ENCODE results near the gene BDNF. TPM values are rescaled to one million over a fixed set of nuclear protein-coding genes. Genes with fewer than 3 reads are reported as not detected.

BDNF gene
- total and polyA plus RNA-seq, 2 of the 8 experiments (the other 6 are each of a cell fraction or from before 2014, with no cell fraction given) = 2.4 to 5.4 TPM

DNA sequence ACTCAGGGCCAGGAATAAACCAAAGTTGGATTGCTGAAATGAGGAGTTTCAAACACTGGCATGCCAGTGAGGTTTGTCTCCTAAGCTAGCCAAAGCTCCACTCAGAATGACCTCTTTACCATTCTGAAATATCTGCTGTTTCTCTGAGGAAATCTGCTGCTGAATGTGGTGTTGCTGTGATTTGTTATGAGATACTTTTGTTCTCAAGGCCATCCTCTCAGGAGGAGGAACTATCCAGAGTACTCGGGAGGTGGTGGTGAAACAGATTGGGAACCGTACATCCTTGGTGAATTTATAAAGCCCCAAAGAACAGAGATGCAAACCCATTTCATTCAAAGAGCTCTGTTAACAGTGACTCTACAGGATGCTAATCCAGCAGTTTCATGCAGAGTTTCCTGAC is 50.5 kb downstream of the BDNF start:
- FAIRE-seq = no peak
- H2BK120ac ChIP-seq (replicated peaks; ENCODE audit: low read depth, low read length) = no peak overlapping the region
- DNase-seq (ENCODE audit: low read depth in 1 of 2, low spot score in 2 of 2) = no peak
- no peak overlapping the region for H3K4ac ChIP-seq (replicated peaks; ENCODE audit: insufficient read length, low read depth, low read length)
- H3K9ac ChIP-seq (replicated peaks in 1 of 4; ENCODE audit: extremely low read depth in 1 of 4, low read depth in 3 of 4, low read length in 3 of 4) = no peak overlapping the region
- TF ChIP-seq RBBP5 (IDR thresholded peaks at IDR 0.05; ENCODE audit: borderline replicate concordance, low read depth, low read length) = no peak
- TF ChIP-seq, protein P1, sequence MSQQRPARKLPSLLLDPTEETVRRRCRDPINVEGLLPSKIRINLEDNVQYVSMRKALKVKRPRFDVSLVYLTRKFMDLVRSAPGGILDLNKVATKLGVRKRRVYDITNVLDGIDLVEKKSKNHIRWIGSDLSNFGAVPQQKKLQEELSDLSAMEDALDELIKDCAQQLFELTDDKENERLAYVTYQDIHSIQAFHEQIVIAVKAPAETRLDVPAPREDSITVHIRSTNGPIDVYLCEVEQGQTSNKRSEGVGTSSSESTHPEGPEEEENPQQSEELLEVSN (IDR thresholded peaks at IDR 0.05) = no peak
- TF ChIP-seq, protein P2, sequence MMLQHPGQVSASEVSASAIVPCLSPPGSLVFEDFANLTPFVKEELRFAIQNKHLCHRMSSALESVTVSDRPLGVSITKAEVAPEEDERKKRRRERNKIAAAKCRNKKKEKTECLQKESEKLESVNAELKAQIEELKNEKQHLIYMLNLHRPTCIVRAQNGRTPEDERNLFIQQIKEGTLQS (IDR thresholded peaks at IDR 0.05; ENCODE audit: insufficient read depth, low read depth, low read length) = no peak
- H4K8ac ChIP-seq (ENCODE audit: extremely low read depth, insufficient read depth, low read length) = no peak overlapping the region
- no peaks in the 10 kb centered on the region; a peak in 1 of 7 replicates for H3K27me3 ChIP-seq (replicated peaks in 1 of 4; ENCODE audit: control insufficient read depth in 3 of 4, extremely low read depth in 1 of 4, insufficient read depth in 3 of 4, low read length in 3 of 4)
- H3K79me2 ChIP-seq (ENCODE audit: control insufficient read depth in 1 of 2, insufficient read depth in 2 of 2, low read length in 2 of 2) = no peaks in the 10 kb centered on the region
- H2BK15ac ChIP-seq (ENCODE audit: low read length) = no peak overlapping the region
- H3K4me1 ChIP-seq (replicated peaks in 1 of 4; ENCODE audit: control insufficient read depth in 3 of 4, insufficient read depth in 4 of 4, low read length in 3 of 4) = peaks cover 2 to 10% (median 2%) of the 10 kb centered on the region in 4 experiments; a peak in 4 of 7 replicates
- no peak overlapping the region for H4K5ac ChIP-seq (ENCODE audit: insufficient read length, low read depth, low read length)
- H2AFZ ChIP-seq (ENCODE audit: low read length) = no peak overlapping the region
- H2BK5ac ChIP-seq (ENCODE audit: low read depth, low read length) = no peak overlapping the region
- no peak overlapping the region for H3K27ac ChIP-seq (ENCODE audit: low read depth, low read length)
- H3K56ac ChIP-seq (replicated peaks; ENCODE audit: insufficient read length, low read depth, low read length) = no peak overlapping the region
- no peaks in the 10 kb centered on the region for H3K23me2 ChIP-seq (ENCODE audit: low read depth, low read length)
- no peak overlapping the region for H3K18ac ChIP-seq (ENCODE audit: extremely low read depth, low read length)
- H4K20me1 ChIP-seq (replicated peaks in 1 of 2; ENCODE audit: control insufficient read depth in 1 of 2, insufficient read depth in 2 of 2, low read length in 2 of 2) = no peaks in the 10 kb centered on the region
- CTCF ChIA-PET (ENCODE audit: partially characterized antibody) = interaction anchor here (1.0 to 1.7 kb wide), 5 partner anchors 9 to 49 kb away, joined by 3 to 4 read pairs (median 3); no protein-coding TSS in a partner anchor
- peak overlapping the region; percentile 18; the same call in 1 of the 2 replicates for H2BK12ac ChIP-seq (ENCODE audit: low read depth, low read length)
- POLR2A ChIA-PET (ENCODE audit: partially characterized antibody) = interaction anchor here (0.7 to 6.1 kb wide), 8 partner anchors 10 to 136 kb away, joined by 3 to 35 read pairs (median 4); no protein-coding TSS in a partner anchor
- H3K14ac ChIP-seq (ENCODE audit: insufficient read length) = no peak overlapping the region
- H3K4me2 ChIP-seq (ENCODE audit: insufficient read depth in 1 of 2, low read depth in 2 of 2, low read length in 2 of 2) = no peak overlapping the region
- no peak overlapping the region for H2AK5ac ChIP-seq (ENCODE audit: low read depth, low read length)
- H3K79me1 ChIP-seq (ENCODE audit: low read depth, low read length) = no peaks in the 10 kb centered on the region
- H3K36me3 ChIP-seq (ENCODE audit: control insufficient read depth in 2 of 4, insufficient read depth in 4 of 4, low read length in 3 of 4) = no peaks in the 10 kb centered on the region
- 78% methylated on average over 2 of the region's 2 CpGs; no CpG with 5 or more reads in 1 of the 2 experiments for WGBS, 2 experiments (ENCODE audit: extremely low coverage in 1 of 2, insufficient coverage in 1 of 2, insufficient read length in 1 of 2, insufficient replicate concordance in 2 of 2, low coverage in 1 of 2, low lambda C conversion rate in 2 of 2, missing lambda C conversion rate in 1 of 2)
- no peak overlapping the region for H4K91ac ChIP-seq (replicated peaks; ENCODE audit: insufficient read length, low read length)
- H3K9me3 ChIP-seq (ENCODE audit: insufficient read depth in 2 of 2, low read depth in 1 of 2, low read length in 1 of 2) = no peaks in the 10 kb centered on the region
- H3K4me3 ChIP-seq (ENCODE audit: extremely low read depth in 1 of 4, insufficient read depth in 2 of 4, low read depth in 3 of 4, low read length in 4 of 4) = no peak overlapping the region
- H2BK20ac ChIP-seq (ENCODE audit: low read length) = no peak overlapping the region
- no peak overlapping the region for H3K23ac ChIP-seq (ENCODE audit: insufficient read length)
